ENCODE results near the gene ITGB7.
"Not testable (repeated sequence)": the region's sequence is repeated elsewhere in the genome, so short reads cannot be mapped to it uniquely, and the experiment has no call there.

The ITGB7 gene

GRCh38 chr12:53166837-53167236 lies 40.2 kb downstream of the ITGB7 start:
- no peak for TF ChIP-seq CTCF (IDR thresholded peaks at IDR 0.05; ENCODE audit: borderline replicate concordance, control extremely low read depth, extremely low read depth, insufficient read depth, missing control alignments)
- in situ Hi-C loops (cut with MboI; ENCODE audit: low sequenced_read_pairs, unreplicated experiment): no loop called here
- DNase-seq (ENCODE audit: low spot score): no peak

GRCh38 chr12:53163008-53163407 lies 44.0 kb downstream of the ITGB7 start:
- in situ Hi-C loops (cut with MboI; ENCODE audit: low sequenced_read_pairs, unreplicated experiment); DNase-seq (ENCODE audit: low spot score): not testable (repeated sequence)

GRCh38 chr12:53161119-53161911 lies 45.7 kb downstream of the ITGB7 start:
- in situ Hi-C loops (cut with MboI; ENCODE audit: low sequenced_read_pairs, unreplicated experiment): no loop called here
- no peak for TF ChIP-seq CTCF (IDR thresholded peaks at IDR 0.05; ENCODE audit: borderline replicate concordance, control extremely low read depth, extremely low read depth, insufficient read depth, missing control alignments)
- no peak for DNase-seq (ENCODE audit: low spot score)

- no peak for TF ChIP-seq CTCF (IDR thresholded peaks at IDR 0.05; ENCODE audit: borderline replicate concordance, control extremely low read depth, extremely low read depth, insufficient read depth, missing control alignments)
- in situ Hi-C loops (cut with MboI; ENCODE audit: low sequenced_read_pairs, unreplicated experiment): no loop called here
- no peak for DNase-seq (ENCODE audit: low spot score)
These were observed 46.4 kb downstream of the ITGB7 start for GRCh38 chr12:53160673-53161072.

- TF ChIP-seq CTCF (IDR thresholded peaks at IDR 0.05; ENCODE audit: borderline replicate concordance, control extremely low read depth, extremely low read depth, insufficient read depth, missing control alignments): no peak
- no peak for DNase-seq (ENCODE audit: low spot score)
- in situ Hi-C loops (cut with MboI; ENCODE audit: low sequenced_read_pairs, unreplicated experiment): loop anchor here (10.0 kb wide), 1 partner anchor 125 kb away; no protein-coding TSS in a partner anchor
These were observed 47.1 kb downstream of the ITGB7 start for GRCh38 chr12:53160000-53160399.

GRCh38 chr12:53159195-53159839 lies 47.7 kb downstream of the ITGB7 start:
- peak; percentile 95 for DNase-seq (ENCODE audit: low spot score)
- TF ChIP-seq CTCF (IDR thresholded peaks at IDR 0.05; ENCODE audit: borderline replicate concordance, control extremely low read depth, extremely low read depth, insufficient read depth, missing control alignments): peak; percentile 99
- in situ Hi-C loops (cut with MboI; ENCODE audit: low sequenced_read_pairs, unreplicated experiment): loop anchor here (10.0 kb wide), 1 partner anchor 125 kb away; no protein-coding TSS in a partner anchor

GRCh38 chr12:53152390-53152789 lies 54.7 kb downstream of the ITGB7 start:
- no peak for DNase-seq (ENCODE audit: low spot score)
- TF ChIP-seq CTCF (IDR thresholded peaks at IDR 0.05; ENCODE audit: borderline replicate concordance, control extremely low read depth, extremely low read depth, insufficient read depth, missing control alignments): no peak
- in situ Hi-C loops (cut with MboI; ENCODE audit: low sequenced_read_pairs, unreplicated experiment): loop anchor here (10.0 kb wide), 1 partner anchor 132 kb away; no protein-coding TSS in a partner anchor
